ENCODE results near the gene AMTN. TPM values are rescaled to one million over a fixed set of nuclear protein-coding genes. Genes with fewer than 3 reads are reported as not detected.

AMTN gene
- polyA plus RNA-seq, 1 donor from 2014 or later, result not detected

GRCh38 chr4:70556856-70557255, 38.5 kb downstream of the AMTN start:
- H3K4me3 ChIP-seq (ENCODE audit: low read length), result no peak overlapping the region
- H3K79me2 ChIP-seq (replicated peaks; ENCODE audit: insufficient read depth, low read length), result no peaks in the 10 kb centered on the region
- TF ChIP-seq RAD21 (conservative IDR thresholded peaks at IDR 0.05) (no peak), MXI1 (conservative IDR thresholded peaks at IDR 0.05; ENCODE audit: poor library complexity, severe bottlenecking) (no peak), SMC3 (conservative IDR thresholded peaks at IDR 0.05; ENCODE audit: poor library complexity) (no peak), TAF1 (IDR thresholded peaks at IDR 0.05; ENCODE audit: low read depth) (no peak), POLR2AphosphoS5 (IDR thresholded peaks at IDR 0.05) (no peak), CTCF (IDR thresholded peaks at IDR 0.05; ENCODE audit: poor library complexity, severe bottlenecking) (no peak), EZH2 (IDR thresholded peaks at IDR 0.05; ENCODE audit: borderline replicate concordance, insufficient read depth, low read length, poor library complexity, severe bottlenecking) (no peak), EP300 (conservative IDR thresholded peaks at IDR 0.05; ENCODE audit: poor library complexity, severe bottlenecking) (no peak), REST (IDR thresholded peaks at IDR 0.05; ENCODE audit: borderline replicate concordance) (no peak)
- H3K4me2 ChIP-seq (ENCODE audit: low read length), result no peak overlapping the region
- H3K27ac ChIP-seq (ENCODE audit: low read length), result no peak overlapping the region
- no peak overlapping the region for H2AFZ ChIP-seq (ENCODE audit: low read depth, low read length)
- no peak overlapping the region for H3K9ac ChIP-seq (ENCODE audit: low read length)
- no peaks in the 10 kb centered on the region for H3K9me3 ChIP-seq (ENCODE audit: low read length)
- no peaks in the 10 kb centered on the region for H3K9me2 ChIP-seq (ENCODE audit: insufficient read depth, low read length)
- no peaks in the 10 kb centered on the region for H4K20me1 ChIP-seq (ENCODE audit: insufficient read depth)
- H3K27me3 ChIP-seq (ENCODE audit: insufficient read depth, low read depth, low read length), result no peaks in the 10 kb centered on the region
- no peaks in the 10 kb centered on the region for H3F3A ChIP-seq (ENCODE audit: insufficient read depth, low read length, poor library complexity, severe bottlenecking)
- no peaks in the 10 kb centered on the region for H3K36me3 ChIP-seq (ENCODE audit: insufficient read depth, low read length)

GRCh38 chr4:70559211-70559830, 41.0 kb downstream of the AMTN start:
- no peak for TF ChIP-seq POLR2AphosphoS5 (IDR thresholded peaks at IDR 0.05)
- TF ChIP-seq REST (IDR thresholded peaks at IDR 0.05; ENCODE audit: borderline replicate concordance), result no peak
- no peak for TF ChIP-seq TAF1 (IDR thresholded peaks at IDR 0.05; ENCODE audit: low read depth)
- TF ChIP-seq SMC3 (conservative IDR thresholded peaks at IDR 0.05; ENCODE audit: poor library complexity), result peak; percentile 84
- no peak for TF ChIP-seq EZH2 (IDR thresholded peaks at IDR 0.05; ENCODE audit: borderline replicate concordance, insufficient read depth, low read length, poor library complexity, severe bottlenecking)
- TF ChIP-seq MXI1 (conservative IDR thresholded peaks at IDR 0.05; ENCODE audit: poor library complexity, severe bottlenecking), result no peak
- TF ChIP-seq RAD21 (conservative IDR thresholded peaks at IDR 0.05), result peak; percentile 82
- peak; percentile 74 for TF ChIP-seq CTCF (IDR thresholded peaks at IDR 0.05; ENCODE audit: poor library complexity, severe bottlenecking)
- no peak for TF ChIP-seq EP300 (conservative IDR thresholded peaks at IDR 0.05; ENCODE audit: poor library complexity, severe bottlenecking)
- Histone ChIP-seq H3K4me3 (ENCODE audit: low read length) (no peak overlapping the region), H3K9me3 (ENCODE audit: low read length) (no peaks in the 10 kb centered on the region), H3K4me2 (ENCODE audit: low read length) (no peak overlapping the region), H2AFZ (ENCODE audit: low read depth, low read length) (no peak overlapping the region), H3F3A (ENCODE audit: insufficient read depth, low read length, poor library complexity, severe bottlenecking) (no peaks in the 10 kb centered on the region), H4K20me1 (ENCODE audit: insufficient read depth) (no peaks in the 10 kb centered on the region), H3K27ac (ENCODE audit: low read length) (no peak overlapping the region), H3K9ac (ENCODE audit: low read length) (no peak overlapping the region), H3K36me3 (ENCODE audit: insufficient read depth, low read length) (no peaks in the 10 kb centered on the region), H3K9me2 (ENCODE audit: insufficient read depth, low read length) (no peaks in the 10 kb centered on the region), H3K27me3 (ENCODE audit: insufficient read depth, low read depth, low read length) (no peaks in the 10 kb centered on the region), H3K79me2 (replicated peaks; ENCODE audit: insufficient read depth, low read length) (no peaks in the 10 kb centered on the region)
